Hematopoietic multipotent progenitor cell treated with erythropoietin and hydrocortisone succinate and interleukin-3 and kit ligand, for 15 days (in vitro differentiated cells): Measurements from ENCODE around the gene RUFY4.

Experiments used
- DNase-seq: peaks from one replicate; pipeline ENCODE4 v3.0.0-alpha.2; 2015; ENCODE audit warnings: low spot score

The RUFY4 gene

DNA sequence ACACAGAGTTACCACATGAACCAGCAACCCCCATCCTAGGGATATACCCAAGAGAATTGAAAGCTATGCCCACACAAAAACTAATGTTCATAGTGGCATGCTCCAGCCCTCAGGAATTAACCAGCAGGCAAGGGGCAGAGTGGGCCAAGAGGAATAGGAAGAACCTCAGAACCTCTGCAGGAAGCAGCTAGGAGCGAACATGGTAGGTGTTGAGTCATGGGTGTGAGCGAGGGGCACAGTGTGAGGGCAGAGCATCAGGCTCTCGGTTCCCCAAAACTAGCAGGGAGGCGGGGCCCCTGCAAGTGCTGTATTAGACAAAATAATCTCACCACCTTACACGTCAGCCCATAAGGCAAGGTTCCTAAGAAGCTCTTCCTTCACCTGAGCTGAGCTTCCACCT, 5.6 kb upstream of the RUFY4 start:
- no peak for DNase-seq

DNA sequence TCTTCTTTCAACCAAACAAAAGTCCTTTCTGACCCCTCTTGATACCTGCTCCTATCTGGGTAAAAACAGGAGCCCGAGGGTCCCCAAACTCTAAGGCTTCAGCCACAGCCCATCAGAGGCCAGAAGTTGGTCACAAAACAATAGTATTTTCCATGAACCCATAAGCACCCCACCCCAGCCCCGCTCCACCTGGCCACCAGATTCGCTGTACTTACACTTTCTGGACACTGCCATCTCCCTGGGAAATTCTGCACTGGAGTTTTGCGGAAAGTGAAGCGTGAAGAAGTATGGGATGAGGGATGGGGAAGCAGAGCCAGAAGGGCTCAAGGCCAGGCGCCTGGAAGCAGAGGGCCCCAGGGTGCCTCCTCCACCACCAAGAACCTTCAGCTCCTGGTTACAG, 5.2 kb upstream of the RUFY4 start:
- no peak for DNase-seq

DNA sequence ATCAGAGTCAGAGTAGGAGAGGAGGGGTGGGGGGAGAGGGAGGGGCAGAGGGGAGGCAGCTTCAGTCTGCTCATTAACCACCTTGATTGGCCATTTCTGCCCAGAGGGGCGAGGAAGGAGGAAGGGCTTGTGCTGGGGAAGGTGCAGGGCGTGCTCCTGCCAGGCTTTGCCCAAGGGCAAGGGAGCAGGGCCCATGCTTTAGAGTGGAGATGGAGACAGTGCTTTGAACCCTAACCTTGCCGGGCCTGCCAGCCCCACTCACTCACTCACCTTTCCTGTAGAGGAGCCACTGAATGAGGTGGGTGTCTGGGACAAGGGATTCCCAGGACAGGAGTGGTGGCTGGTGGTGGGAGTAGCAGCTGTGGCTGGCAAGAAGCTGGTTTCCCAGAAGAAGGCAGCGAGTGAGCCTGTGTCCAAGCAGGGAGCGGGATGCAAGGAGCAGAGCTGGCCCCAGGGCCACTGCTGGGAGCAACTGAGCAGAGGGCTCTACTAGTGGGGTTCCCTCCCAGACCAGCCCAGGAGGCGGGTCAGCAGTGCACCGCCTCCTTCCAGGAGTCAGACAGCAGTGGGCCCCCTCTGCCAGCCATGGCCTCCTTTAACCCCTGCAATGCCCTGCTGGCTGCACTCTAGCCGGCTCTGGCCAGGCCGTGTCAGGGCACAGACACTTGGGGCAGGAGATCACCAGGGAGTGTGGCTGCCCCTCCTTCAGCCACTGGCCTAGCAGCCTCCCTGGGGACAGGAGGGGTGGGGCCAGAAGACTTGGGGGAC, 3.6 kb upstream of the RUFY4 start:
- DNase-seq, result no peak

DNA sequence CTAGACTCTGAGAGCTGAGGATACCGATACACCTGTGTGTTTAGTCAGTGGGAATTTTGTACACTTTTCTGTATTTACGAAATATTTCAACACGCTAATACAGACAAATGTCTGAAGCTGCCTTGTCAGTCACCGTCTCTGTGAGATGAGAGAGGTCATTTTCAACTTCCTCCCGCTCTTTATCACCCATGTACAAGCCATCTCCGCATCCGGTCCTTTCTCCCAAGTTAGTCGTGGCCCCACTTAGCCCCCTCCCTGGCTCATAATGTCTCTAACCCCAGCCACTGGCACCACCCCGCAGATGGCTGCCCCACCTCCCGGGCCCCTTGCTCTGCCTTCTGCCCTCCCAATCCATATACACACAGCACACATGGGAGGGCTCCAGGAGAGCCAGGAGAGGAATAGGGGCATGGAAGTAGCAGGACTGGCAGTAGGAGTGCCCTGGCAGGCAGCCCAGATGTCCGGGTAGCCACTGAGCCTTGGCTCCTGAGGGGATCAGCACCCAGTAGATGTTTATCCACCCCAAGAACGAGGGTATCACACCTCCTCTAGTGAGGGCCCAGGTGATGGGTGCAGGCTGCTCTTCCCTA, 2.0 kb upstream of the RUFY4 start:
- DNase-seq, result no peak

DNA sequence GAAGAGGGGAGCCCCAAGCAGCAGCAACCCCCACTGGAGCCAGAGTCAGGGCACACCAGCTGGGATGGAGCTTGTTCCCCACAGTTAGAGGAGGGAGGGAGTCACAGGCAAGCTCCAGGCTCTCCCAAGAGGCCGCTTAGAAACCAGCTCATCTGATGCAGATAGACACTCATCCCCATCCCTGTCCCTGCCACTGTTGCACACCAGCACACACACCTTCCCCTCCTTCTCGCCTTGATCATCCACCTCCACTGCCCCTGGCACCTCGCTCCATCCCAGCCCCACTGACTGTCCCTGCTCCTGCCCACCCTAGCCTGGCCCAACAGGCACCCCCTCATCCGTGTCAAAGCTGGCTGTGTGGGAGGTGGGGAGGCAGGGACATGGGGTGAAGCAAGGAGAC, 1.5 kb upstream of the RUFY4 start:
- DNase-seq, result no peak

DNA sequence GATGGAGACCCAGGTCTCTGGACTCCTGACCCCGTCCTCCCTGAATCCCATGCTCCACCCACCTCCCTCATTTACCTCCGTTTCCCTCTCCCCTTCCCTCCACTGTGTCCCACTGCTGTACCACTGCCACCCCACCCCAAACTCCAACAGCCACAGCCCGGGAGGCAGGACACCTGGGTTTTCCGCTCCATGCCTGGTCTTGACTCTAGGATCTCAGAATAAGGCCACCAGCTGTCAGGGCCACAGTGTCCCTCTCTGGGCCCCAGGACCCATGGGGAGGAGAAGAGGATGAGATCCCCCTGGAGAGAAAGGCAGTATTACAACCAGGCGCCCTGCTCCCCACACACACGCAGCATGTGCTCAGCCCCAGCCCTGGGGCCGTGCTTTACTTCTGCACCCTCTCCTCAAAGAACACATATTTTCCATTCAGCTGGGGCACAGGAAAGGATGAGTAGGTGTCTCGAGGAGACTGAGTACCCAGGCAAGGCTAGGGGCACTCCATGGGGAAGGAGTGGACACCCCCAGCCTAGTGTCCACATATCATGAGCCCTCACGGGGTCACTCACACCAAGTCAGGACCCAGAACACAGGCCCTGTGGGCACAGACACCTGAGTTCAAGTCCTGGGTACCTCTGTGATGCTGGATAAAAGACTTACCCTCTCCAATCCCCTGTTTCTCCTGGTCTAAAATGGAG, 700 bp downstream of the RUFY4 start:
- no peak for DNase-seq

DNA sequence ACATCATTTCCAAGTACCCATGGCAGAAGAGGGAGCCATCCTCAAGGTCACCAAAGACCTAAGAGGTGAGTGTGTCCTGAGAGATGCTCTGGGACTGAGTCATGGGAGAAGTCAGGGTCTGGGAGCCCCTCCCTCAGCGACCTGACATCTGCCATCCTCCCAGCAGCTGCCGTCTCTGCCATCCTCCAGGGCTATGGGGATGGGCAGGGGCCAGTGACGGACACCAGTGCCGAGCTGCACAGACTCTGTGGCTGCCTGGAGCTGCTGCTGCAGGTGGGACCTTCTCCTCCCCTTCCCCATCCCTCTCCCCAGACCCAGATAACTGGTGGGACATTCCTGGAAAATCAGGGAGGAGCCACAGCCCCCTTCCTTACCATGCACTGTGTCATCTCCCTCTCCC, 1.5 kb downstream of the RUFY4 start:
- DNase-seq, result no peak

DNA sequence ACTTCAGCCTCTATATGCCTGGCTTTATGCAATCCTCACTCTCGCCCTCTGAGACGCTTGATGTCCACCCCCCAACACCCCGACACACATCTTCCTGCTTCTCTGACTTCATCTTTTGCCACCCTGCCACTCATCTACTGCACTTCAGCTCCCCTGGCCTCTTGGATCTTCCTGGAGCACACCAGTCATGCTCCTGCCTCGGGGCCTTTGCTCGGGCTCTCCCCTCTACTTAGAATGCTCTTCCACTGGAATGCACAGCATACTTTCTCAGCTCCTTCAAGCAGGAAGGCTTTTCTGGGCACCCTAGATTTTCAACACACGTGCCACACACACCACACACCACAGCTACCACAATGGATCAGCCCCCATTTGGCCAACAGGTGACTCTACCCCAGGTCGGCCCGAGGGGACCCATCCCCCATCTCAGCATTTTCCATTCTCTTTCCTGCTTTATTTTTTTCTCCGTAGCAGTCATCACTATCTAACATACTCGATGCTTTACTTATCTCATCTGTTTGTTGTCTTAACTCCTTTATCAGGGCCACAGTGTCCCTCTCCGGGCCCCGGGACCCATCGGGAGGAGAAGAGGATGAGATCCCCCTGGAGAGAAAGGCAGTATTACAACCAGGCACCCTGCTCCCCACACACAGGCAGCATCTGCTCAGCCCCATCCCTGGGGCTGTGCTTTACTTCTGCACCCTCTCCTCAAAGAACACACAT, 2.3 kb downstream of the RUFY4 start:
- DNase-seq, result no peak

DNA sequence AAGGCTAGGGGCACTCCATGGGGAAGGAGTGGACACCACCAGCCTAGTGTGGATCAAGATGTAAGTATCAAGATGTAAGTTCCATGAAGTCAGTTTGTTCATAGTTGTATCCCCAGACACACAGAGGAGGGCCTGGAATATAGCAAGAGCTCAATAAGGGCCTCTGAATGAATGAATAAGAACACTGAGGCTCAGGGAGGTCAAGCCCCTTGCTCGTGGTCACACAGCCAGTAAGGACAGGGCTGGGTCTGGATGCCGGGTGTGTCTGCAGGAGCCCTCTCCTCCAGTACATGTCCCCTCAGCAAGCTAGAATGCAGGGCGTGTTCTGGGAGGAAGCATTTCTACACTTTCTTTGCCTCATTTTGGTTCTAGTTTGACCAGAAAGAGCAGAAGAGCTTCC, 2.9 kb downstream of the RUFY4 start:
- DNase-seq, result no peak

DNA sequence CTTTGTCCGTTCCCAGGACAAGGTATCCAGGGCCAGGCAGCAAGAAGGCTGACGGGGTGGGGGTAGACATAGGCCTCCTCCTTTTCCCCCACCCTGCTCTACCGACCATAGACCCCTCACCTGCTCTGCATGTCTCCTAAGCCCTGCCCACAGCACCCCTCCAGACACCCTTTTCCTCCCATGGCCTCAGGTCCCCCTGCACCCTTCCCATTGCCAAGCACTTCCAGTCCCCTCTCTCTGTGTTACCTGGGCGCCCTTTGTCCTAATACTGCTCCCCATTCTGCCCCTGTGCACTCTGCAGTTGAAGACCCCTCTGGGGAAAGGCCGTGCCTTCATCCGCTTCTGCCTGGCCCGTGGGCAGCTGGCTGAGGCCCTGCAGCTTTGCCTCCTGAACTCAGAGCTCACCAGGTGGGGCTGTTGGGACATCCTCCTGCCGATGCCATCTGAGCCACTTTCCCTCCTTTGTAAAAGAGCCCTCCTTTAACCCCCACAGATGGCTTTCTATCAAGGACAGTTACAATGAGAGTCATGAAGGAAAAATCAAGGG, 3.5 kb downstream of the RUFY4 start:
- DNase-seq, result no peak

DNA sequence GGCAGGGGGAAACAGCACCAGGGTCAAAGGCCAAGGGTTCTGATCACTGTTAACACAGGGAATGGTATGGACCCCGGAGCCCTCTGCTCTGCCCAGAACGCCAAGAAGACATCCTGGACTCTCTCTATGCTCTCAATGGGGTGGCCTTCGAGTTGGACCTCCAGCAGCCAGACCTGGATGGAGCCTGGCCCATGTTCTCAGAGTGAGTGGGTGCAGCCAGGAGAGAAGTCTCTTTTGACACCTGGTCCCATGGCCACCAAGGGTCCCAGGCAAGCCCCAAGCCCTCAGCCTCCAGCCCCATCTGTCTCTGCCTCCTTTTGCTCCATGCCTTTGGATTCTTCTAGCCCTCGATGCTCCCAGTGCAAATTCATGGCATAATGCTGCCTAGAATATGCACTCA, 4.1 kb downstream of the RUFY4 start:
- DNase-seq, result no peak

DNA sequence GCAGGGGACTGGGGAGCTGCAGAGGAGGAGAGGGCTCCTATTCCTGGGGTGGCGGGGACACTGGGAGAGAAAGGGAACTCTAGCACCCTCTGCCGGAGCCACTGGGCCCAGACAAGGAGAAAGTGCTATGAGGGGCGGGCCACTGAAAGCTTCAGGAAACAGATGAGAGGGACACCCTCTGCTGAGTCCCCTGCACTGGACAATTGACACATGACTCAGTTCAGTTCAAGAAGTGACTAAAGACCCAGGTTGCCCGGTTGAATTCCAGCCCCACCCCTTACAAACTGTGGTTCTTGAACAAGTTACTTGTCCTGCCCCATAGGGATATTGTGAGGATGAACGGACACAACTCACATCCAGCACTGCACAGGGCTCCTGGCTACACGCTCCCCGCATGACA, 5.0 kb downstream of the RUFY4 start:
- peak; percentile 9 for DNase-seq

DNA sequence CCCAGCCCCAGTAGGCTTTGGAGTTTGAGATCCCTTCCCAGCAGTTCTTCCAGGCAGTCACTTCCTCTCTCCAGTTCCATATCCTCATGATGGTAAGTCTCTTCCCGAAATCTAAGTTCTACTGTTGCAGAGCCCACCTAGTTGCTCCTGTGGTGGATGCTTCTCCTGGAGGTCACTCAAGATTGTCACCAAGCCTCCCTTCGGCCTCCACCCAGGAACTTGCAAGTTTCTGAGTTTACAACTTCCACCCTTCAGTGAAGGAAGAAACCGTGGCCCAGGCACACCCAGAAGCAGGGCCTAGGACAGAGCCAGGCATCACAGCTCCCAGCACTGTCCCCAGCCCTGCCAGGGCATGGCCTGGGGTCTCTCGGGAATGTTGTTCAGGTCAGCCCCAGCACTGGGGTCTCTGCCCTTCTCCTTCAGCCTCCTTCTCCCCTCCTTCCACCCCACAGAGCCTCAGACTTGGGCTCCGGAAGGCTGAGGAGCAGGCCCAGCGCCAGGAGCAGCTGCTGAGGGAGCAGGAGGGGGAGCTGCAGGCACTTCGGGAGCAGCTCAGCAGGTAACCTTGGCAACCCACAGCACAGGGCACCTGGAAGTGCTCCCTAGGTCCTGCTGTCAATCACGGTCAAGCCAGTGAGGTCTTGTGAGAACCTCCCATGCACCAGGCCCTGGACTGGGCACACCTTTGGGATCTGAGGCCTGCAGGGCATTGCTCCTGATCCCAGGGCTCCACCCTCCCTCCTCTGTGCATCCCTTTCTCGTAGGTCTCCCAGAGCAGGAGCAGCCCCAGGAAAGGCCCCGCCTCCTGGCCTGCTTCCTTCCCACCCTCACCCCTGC, 7.1 kb downstream of the RUFY4 start:
- no peak for DNase-seq

DNA sequence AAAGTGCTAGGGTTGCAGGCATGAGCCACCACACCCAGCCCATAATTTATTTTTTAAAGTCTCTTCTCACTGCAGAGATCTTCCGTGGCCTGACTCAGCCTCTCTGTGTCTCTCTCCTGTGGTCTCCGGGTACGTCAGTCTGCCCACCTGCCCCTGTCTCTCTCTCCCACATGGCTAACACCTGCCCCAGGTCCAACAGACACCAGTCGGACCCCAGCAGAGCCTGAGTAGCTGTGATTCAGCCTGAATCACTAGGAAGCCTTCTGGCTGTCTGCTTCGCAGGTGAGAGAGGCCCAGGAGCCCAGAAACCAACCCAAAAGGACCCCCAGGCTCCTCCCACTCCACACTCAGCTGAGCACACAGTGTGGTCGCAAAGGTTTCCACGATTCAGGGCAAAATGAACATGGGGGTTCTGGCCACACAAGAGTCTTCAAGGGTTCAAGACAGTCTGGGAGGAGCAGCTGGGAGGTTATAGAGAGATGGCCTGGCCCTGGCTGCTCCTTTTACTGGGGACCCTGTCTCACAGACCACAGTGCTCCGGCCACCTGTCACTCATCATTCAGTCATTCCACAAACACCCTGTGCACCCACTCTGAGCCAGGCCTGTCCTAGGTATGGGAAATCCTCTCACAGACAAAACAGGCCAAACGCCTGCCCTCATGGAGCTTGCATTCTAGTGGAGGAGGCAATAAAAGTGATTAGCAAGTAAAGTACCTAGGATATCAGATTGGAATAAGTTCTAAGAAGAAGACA, 8.6 kb downstream of the RUFY4 start:
- DNase-seq, result no peak

DNA sequence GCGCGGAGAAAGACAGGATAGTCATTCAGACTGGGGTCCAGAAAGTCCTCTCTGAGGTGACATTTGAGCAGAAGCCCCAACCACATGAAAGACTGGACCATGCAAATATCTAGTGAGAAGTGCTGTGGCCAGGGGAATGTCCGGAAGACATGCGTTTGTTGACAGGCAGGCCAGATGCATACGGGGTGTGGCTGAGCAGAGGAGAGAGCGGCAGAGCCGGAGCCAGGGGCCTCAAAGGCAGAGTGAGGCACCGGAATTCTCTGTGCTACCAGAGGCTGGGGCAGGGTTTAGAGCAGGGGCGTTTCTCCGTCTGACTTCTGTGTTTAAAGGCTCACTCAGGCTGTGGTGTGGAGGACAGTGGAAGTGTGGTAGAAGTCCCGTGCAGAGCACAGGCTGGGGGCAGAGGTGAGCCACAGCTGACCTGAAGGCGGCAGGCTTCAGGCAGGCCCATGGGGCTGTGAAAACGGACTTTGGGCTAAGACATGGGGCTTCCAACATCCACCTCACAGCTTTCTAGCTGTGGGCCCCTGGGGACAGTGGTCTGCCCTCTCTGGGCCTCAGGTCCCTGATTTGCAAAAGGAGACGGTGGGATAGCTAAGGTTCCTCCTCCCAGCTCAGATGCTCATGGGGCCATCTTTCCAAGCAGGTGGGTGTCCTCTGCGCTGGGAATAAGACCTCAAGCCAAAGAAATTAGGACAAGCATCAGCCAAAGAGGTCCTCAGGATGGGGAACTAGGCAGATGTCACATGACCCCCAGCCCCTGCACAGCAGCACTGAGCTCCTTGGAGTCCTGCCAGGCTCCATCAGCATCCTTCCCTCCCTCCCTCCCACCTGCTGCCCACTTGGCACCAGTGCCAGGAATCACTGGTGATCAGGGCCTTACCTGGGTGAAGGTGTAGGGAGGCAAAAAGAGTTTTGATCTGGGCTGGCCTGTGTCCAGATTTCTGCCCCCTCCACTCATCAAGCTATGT, 11.2 kb downstream of the RUFY4 start:
- no peak for DNase-seq

DNA sequence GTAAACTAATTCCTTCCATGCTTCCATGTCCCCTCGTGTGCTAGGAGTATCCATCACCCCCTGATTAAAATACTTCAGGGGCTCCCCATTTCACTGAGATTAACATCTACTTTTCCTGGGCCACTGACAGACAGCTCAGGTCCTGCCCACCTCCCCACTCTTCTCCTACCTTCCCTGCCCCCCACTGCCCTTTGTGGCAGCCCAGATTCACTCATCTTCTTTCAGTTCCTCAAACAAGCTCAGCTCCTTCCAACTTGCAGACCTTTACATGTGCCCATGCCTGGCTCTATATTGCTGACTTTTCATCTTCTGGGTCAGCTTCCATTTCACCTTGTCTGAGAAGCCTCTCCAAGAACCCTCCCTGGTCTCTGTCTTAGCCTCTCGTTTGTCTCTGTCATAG, 12.0 kb downstream of the RUFY4 start:
- no peak for DNase-seq

DNA sequence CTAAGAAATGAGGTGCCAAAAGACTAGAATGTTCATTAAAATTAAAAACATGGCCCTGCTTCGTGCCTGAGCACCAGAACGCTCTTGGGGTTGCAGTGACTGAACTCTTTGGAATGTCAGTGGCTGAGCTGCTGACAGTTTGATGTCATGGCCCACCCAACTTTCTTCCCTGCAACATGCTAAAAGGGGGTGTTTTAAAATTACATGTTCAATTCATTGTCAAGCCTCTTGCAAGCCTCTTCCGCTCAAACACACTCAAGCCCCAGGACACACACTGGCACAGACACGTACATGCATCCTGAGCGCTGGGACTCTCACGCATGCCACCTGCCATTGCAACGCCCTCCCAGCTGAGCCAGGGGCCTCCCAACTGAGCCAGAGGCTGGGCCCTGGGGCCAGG, 12.6 kb downstream of the RUFY4 start:
- DNase-seq, result no peak

DNA sequence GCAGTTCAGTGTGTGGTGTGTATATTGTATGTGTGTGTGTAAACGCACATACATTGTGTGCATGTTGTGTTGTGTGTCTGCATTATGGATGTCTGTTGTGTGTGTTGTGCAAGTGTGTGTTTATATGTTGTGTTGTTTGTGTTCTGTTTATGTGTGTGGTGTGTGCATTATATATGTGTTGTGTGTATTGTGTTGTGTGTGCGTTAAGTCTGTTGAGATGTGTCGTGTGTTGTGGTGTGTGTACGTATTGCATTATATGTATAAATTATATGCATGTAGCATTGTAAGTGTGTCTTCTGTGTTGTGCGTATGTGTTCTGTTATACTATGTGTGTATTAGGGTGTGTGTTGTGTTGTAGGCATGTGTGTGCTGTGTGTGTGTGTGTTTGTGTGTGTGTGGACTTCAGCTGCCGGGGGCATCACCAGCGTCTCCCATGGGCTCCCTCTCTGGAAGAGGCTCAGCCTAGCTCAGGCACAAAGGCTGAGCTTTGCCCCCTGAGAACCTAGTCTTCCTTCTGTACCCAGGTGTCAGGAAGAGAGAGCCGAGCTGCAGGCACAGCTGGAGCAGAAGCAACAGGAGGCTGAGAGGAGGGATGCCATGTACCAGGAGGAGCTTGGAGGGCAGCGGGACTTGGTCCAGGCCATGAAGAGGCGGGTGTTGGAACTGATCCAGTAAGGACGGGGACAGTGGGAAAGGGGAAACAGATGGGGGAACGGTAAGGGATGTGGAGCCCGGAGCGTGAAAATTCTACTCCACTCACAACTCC, 13.7 kb downstream of the RUFY4 start:
- DNase-seq, result no peak

DNA sequence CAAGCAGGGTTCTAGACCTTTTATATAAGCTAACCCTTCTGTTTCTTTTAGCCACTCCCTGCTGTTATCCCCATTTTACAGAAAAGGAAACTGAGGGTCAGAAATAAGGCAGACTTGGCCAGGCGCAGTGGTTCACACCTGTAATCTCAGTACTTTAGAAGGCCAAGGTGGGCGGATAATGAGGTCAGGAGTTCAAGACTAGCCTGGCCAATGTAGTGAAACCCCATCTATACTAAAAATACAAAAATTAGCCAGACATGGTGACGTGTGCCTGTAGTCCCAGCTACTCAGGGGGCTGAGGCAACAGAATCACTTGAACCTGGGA, 14.3 kb downstream of the RUFY4 start:
- DNase-seq, result no peak
